ENCODE data around the gene WDR81.

DNA sequence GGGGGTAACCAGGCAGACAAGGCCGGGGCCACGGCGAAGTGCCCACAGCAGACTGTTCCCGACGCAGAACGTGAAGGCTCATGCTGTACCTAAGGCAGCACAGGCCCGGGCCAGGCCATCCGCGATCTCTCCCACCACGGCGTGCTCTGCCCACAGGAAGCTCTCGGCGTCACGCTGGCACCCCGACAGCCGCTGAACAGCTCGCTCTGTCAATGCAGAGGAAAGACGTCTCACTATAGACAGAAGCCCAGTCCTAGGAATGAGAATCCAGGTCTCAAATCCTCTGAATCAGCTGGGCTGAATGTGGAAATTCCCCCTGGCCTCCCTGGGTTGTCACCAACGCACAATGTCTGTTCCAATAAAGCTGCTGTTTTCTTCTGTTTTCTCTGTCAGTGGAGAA, 58.8 kb downstream of the WDR81 start:
- TF ChIP-seq BACH2 (CRISPR knock-in tag; IDR thresholded peaks at IDR 0.05; ENCODE audit: borderline replicate concordance) (no peak), SNAI2 (CRISPR knock-in tag; IDR thresholded peaks at IDR 0.05) (no peak), ZC3H10 (CRISPR knock-in tag; IDR thresholded peaks at IDR 0.05) (no peak)
- TF ChIP-seq, protein P1, sequence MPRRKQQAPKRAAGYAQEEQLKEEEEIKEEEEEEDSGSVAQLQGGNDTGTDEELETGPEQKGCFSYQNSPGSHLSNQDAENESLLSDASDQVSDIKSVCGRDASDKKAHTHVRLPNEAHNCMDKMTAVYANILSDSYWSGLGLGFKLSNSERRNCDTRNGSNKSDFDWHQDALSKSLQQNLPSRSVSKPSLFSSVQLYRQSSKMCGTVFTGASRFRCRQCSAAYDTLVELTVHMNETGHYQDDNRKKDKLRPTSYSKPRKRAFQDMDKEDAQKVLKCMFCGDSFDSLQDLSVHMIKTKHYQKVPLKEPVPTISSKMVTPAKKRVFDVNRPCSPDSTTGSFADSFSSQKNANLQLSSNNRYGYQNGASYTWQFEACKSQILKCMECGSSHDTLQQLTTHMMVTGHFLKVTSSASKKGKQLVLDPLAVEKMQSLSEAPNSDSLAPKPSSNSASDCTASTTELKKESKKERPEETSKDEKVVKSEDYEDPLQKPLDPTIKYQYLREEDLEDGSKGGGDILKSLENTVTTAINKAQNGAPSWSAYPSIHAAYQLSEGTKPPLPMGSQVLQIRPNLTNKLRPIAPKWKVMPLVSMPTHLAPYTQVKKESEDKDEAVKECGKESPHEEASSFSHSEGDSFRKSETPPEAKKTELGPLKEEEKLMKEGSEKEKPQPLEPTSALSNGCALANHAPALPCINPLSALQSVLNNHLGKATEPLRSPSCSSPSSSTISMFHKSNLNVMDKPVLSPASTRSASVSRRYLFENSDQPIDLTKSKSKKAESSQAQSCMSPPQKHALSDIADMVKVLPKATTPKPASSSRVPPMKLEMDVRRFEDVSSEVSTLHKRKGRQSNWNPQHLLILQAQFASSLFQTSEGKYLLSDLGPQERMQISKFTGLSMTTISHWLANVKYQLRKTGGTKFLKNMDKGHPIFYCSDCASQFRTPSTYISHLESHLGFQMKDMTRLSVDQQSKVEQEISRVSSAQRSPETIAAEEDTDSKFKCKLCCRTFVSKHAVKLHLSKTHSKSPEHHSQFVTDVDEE (CRISPR knock-in tag; IDR thresholded peaks at IDR 0.05): no peak
- TF ChIP-seq, protein P2, sequence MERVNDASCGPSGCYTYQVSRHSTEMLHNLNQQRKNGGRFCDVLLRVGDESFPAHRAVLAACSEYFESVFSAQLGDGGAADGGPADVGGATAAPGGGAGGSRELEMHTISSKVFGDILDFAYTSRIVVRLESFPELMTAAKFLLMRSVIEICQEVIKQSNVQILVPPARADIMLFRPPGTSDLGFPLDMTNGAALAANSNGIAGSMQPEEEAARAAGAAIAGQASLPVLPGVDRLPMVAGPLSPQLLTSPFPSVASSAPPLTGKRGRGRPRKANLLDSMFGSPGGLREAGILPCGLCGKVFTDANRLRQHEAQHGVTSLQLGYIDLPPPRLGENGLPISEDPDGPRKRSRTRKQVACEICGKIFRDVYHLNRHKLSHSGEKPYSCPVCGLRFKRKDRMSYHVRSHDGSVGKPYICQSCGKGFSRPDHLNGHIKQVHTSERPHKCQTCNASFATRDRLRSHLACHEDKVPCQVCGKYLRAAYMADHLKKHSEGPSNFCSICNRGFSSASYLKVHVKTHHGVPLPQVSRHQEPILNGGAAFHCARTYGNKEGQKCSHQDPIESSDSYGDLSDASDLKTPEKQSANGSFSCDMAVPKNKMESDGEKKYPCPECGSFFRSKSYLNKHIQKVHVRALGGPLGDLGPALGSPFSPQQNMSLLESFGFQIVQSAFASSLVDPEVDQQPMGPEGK (CRISPR knock-in tag; IDR thresholded peaks at IDR 0.05; ENCODE audit: borderline replicate concordance): no peak

Data from SK-N-SH treated with all-trans-retinoic acid at 6 μM for 48 hours (cell line).